Measurements from ENCODE around the gene GSN. TPM values are rescaled to one million over a fixed set of nuclear protein-coding genes. Genes with fewer than 3 reads are reported as not detected.

The GSN gene
- total and polyA plus RNA-seq, 2 of the 13 experiments (the other 11 are each of a cell fraction or from before 2014, with no cell fraction given) = 294 to 307 TPM

DNA sequence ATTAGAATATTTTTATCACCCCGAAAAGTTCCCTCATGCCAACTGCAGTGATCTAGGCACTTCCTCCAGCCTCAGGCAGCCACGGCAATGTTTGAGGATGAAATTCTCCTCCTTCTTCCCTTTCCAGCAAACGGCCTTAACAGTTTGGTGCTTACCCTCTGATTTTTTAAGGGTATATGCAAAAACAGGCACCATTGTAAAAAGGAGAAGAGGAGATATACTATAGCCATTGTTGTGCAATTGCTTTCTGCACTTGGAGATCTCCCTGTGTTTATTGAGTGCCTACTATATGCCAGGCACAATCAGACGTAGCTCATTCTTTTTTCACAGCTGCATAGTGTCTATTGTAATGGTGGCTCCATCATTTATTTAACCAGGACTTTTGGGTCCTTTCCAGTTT lies 29.4 kb downstream of the GSN start:
- peaks cover 93% of the 10 kb centered on the region for H3K4me1 ChIP-seq (ENCODE audit: insufficient read depth, low read length)
- BruUV-seq (replicated peaks) = no TSS peak

More for the DNA sequence above, 29.4 kb downstream of the GSN start:
- ATAC-seq (no peak), FAIRE-seq (peak; percentile 8), DNase-seq (ENCODE audit: low spot score) (no peak)
- Histone ChIP-seq H3K9ac (ENCODE audit: insufficient read depth, low read depth, low read length) (peak overlapping the region; percentile 84), H4K20me1 (ENCODE audit: insufficient read depth, low read length) (no peaks in the 10 kb centered on the region), H3K27me3 (ENCODE audit: control insufficient read depth in 1 of 2, insufficient read depth in 2 of 2, low read length in 2 of 2) (no peaks in the 10 kb centered on the region), H3K4me3 (replicated peaks in 1 of 3; ENCODE audit: insufficient read depth in 1 of 3, low read depth in 2 of 3, low read length in 3 of 3) (peak overlapping the region; percentile 24 to 76 (median 43)), H3K27ac (ENCODE audit: extremely low read length, insufficient read depth, low read length) (peak overlapping the region; percentile 94), H3K79me2 (ENCODE audit: insufficient read depth, low read length) (peaks cover 19% of the 10 kb centered on the region), H3K9me3 (ENCODE audit: low read length) (no peaks in the 10 kb centered on the region), H2AFZ (ENCODE audit: low read length) (no peak overlapping the region), H3K36me3 (replicated peaks in 1 of 2; ENCODE audit: control insufficient read depth in 1 of 2, insufficient read depth in 2 of 2, low read length in 2 of 2) (no peaks in the 10 kb centered on the region), H3K4me2 (ENCODE audit: low read depth, low read length) (peak overlapping the region; percentile 78)
- intact Hi-C loops (cut with micrococcal nuclease; ENCODE audit: unreplicated experiment) (no loop called here), in situ Hi-C loops (cut with HindIII; ENCODE audit: extremely low pct_ligation_motif_present, low pct_unique_long_range_greater_than_20kb) (no loop called here)
- WGBS (ENCODE audit: low lambda C conversion rate) = 2% methylated on average over 4 of the region's 4 CpGs
- ChIA-PET POLR2A (interaction anchor here (1.1 to 14.1 kb wide), 8 partner anchors 11 to 114 kb away, joined by 5 to 398 read pairs (median 10); partner anchors contain the start of gene GSN), CTCF (ENCODE audit: low intra/inter-chr PET ratio, low total read pairs) (interaction anchor here (1.0 kb wide), 1 partner anchor 19 kb away, joined by 3 read pairs; no protein-coding TSS in a partner anchor)
- TF ChIP-seq ZNF605 (CRISPR knock-in tag; IDR thresholded peaks at IDR 0.05) (no peak), MEF2D (CRISPR knock-in tag; IDR thresholded peaks at IDR 0.05) (no peak), ZNF839 (CRISPR knock-in tag; IDR thresholded peaks at IDR 0.05; ENCODE audit: borderline replicate concordance) (no peak), YEATS4 (CRISPR knock-in tag; IDR thresholded peaks at IDR 0.05; ENCODE audit: borderline replicate concordance) (peak; percentile 31; the same call in 1 of the 2 replicates), CEBPG (CRISPR knock-in tag; IDR thresholded peaks at IDR 0.05) (peak; percentile 76), NAIF1 (CRISPR knock-in tag; IDR thresholded peaks at IDR 0.05; ENCODE audit: borderline replicate concordance) (0 out of 2 replicates have a peak, but pooled peaks have one; percentile 48), PPARG (CRISPR knock-in tag; conservative IDR thresholded peaks at IDR 0.05) (no peak), TP53 (CRISPR knock-in tag; conservative IDR thresholded peaks at IDR 0.05) (no peak), ZNF558 (CRISPR knock-in tag; IDR thresholded peaks at IDR 0.05; ENCODE audit: borderline replicate concordance) (no peak), SRSF9 (IDR thresholded peaks at IDR 0.05; ENCODE audit: borderline replicate concordance, insufficient read depth, low read depth, low read length, poor library complexity, severe bottlenecking) (no peak), ZNF891 (CRISPR knock-in tag; IDR thresholded peaks at IDR 0.05) (no peak), ZNF629 (CRISPR knock-in tag; conservative IDR thresholded peaks at IDR 0.05) (0 out of 2 replicates have a peak, but pooled peaks have one; percentile 11), CREB1 (IDR thresholded peaks at IDR 0.05) (no peak), CREB1 (CRISPR knock-in tag; IDR thresholded peaks at IDR 0.05) (peak; percentile 0), SOX13 (IDR thresholded peaks at IDR 0.05) (no peak), SOX13 (CRISPR knock-in tag; conservative IDR thresholded peaks at IDR 0.05 in 1 of 2, IDR thresholded peaks at IDR 0.05 in 1 of 2) (peak in 1 of 2 experiments; percentile 56; a peak in 2 of 4 replicates), CEBPB (IDR thresholded peaks at IDR 0.05; ENCODE audit: borderline replicate concordance, low read depth, low read length) (peak; percentile 68; the same call in 1 of the 2 replicates), ZNF205 (CRISPR knock-in tag; IDR thresholded peaks at IDR 0.05) (peak; percentile 99), ZNF3 (CRISPR knock-in tag; IDR thresholded peaks at IDR 0.05) (0 out of 2 replicates have a peak, but pooled peaks have one; percentile 43)

All from HepG2 (cell line).